WTC11 (cell line): ENCODE measurements around the gene HTATSF1. TPM values are rescaled to one million over a fixed set of nuclear protein-coding genes. Genes with fewer than 3 reads are reported as not detected.

Experiments
- ATAC-seq: fragments of 200-7000 bp; cut with Tn5 transposase; 2 replicates; pipeline ENCODE4 v1.10.0; 2021; ENCODE audit warnings: mild to moderate bottlenecking, moderate library complexity
- CTCF ChIA-PET: fragments of 300-600 bp; sonication (Branson Sonifier 250); formaldehyde crosslinking; loops from one replicate; lab custom pipeline; 2021; ENCODE audit warnings: antibody characterized with exemption; lab: Charles Lee
- POLR2A ChIA-PET: fragments of 350-600 bp; sonication (Branson Sonifier 250); formaldehyde crosslinking; loops from one replicate; lab custom pipeline; 2021; ENCODE audit warnings: antibody characterized with exemption; lab: Charles Lee
- DNase-seq: peaks from one replicate; pipeline ENCODE4 v3.0.0; 2021; ENCODE audit warnings: low spot score
- H3K27ac Mint-ChIP-seq: 2 replicates; pipeline ENCODE4 v1.8.0; 2021; ENCODE audit warnings: mixed read lengths
- H3K27me3 Mint-ChIP-seq: 2 replicates; pipeline ENCODE4 v1.8.0; 2021; ENCODE audit warnings: low read depth, mild to moderate bottlenecking, moderate library complexity, mixed read lengths
- H3K36me3 Mint-ChIP-seq: 2 replicates; pipeline ENCODE4 v1.8.0; 2021; ENCODE audit warnings: mixed read lengths
- H3K4me1 Mint-ChIP-seq: 2 replicates; pipeline ENCODE4 v1.8.0; 2022; ENCODE audit warnings: mixed read lengths
- H3K4me3 Mint-ChIP-seq: 2 replicates; pipeline ENCODE4 v1.8.0; 2021; ENCODE audit warnings: mild to moderate bottlenecking, moderate library complexity, mixed read lengths
- H3K9me3 Mint-ChIP-seq: 2 replicates; pipeline ENCODE4 v1.8.0; 2021; ENCODE audit warnings: mixed read lengths
- ARID4B ChIP-seq: sonication (generic); formaldehyde crosslinking; IDR thresholded peaks from 2 replicates; pipeline ENCODE4 v1.8.0; 2023; ENCODE audit warnings: missing genetic modification reagents, mild to moderate bottlenecking, borderline replicate concordance
- ATF6 ChIP-seq: sonication (generic); formaldehyde crosslinking; IDR thresholded peaks from 2 replicates; pipeline ENCODE4 v1.8.1; 2023; ENCODE audit warnings: mild to moderate bottlenecking, missing genetic modification reagents
- CDX4 ChIP-seq: fragments of 250-450 bp; sonication (Bioruptor Pico); IDR thresholded peaks from 2 replicates; pipeline ENCODE4 v1.9.0; 2021; ENCODE audit warnings: moderate library complexity, mild to moderate bottlenecking, inconsistent platforms, borderline replicate concordance
- E2F4 ChIP-seq: sonication (generic); formaldehyde crosslinking; IDR thresholded peaks from 2 replicates; pipeline ENCODE4 v1.8.1; 2022; ENCODE audit warnings: low read depth, mild to moderate bottlenecking, moderate library complexity, missing genetic modification reagents, borderline replicate concordance
- ELF4 ChIP-seq: sonication (generic); formaldehyde crosslinking; IDR thresholded peaks from 2 replicates; pipeline ENCODE4 v1.8.1; 2022; ENCODE audit warnings: low read depth, mild to moderate bottlenecking, moderate library complexity, missing genetic modification reagents
- EMX1 ChIP-seq: fragments of 250-450 bp; sonication (Bioruptor Pico); IDR thresholded peaks from 2 replicates; pipeline ENCODE4 v1.8.0; 2021; ENCODE audit warnings: mild to moderate bottlenecking
- FOXK1 ChIP-seq: sonication (generic); formaldehyde crosslinking; IDR thresholded peaks from 2 replicates; pipeline ENCODE4 v1.8.0; 2022; ENCODE audit warnings: mild to moderate bottlenecking, moderate library complexity, missing genetic modification reagents
- FOXP1 ChIP-seq: sonication (generic); formaldehyde crosslinking; IDR thresholded peaks from 2 replicates; pipeline ENCODE4 v1.8.0; 2022; ENCODE audit warnings: missing genetic modification reagents, mild to moderate bottlenecking, moderate library complexity, borderline replicate concordance
- GABPB1 ChIP-seq: sonication (generic); formaldehyde crosslinking; IDR thresholded peaks from 2 replicates; pipeline ENCODE4 v1.8.1; 2023; ENCODE audit warnings: mild to moderate bottlenecking, missing genetic modification reagents
- HMGA2 ChIP-seq: fragments of 250-450 bp; sonication (Bioruptor Pico); IDR thresholded peaks from 2 replicates; pipeline ENCODE4 v1.4.0; 2021; ENCODE audit warnings: mild to moderate bottlenecking, moderate library complexity
- HMGXB4 ChIP-seq: sonication (generic); formaldehyde crosslinking; IDR thresholded peaks from 2 replicates; pipeline ENCODE4 v1.8.1; 2023; ENCODE audit warnings: mild to moderate bottlenecking, moderate library complexity, missing genetic modification reagents
- NFE2L1 ChIP-seq: sonication (generic); formaldehyde crosslinking; IDR thresholded peaks from 2 replicates; pipeline ENCODE4 v1.8.1; 2023; ENCODE audit warnings: missing genetic modification reagents
- PRRX2 ChIP-seq: fragments of 250-450 bp; sonication (Bioruptor Pico); IDR thresholded peaks from 2 replicates; pipeline ENCODE4 v1.8.0; 2021; ENCODE audit warnings: mild to moderate bottlenecking
- STAT6 ChIP-seq: sonication (generic); formaldehyde crosslinking; conservative IDR thresholded peaks from 2 replicates; pipeline ENCODE4 v1.8.1; 2023; ENCODE audit warnings: mild to moderate bottlenecking, low read depth, missing genetic modification reagents, moderate library complexity
- TEAD4 ChIP-seq: sonication (generic); formaldehyde crosslinking; IDR thresholded peaks from 2 replicates; pipeline ENCODE4 v1.8.0; 2022; ENCODE audit warnings: mild to moderate bottlenecking, missing genetic modification reagents
- ZBTB21 ChIP-seq: sonication (generic); formaldehyde crosslinking; IDR thresholded peaks from 2 replicates; pipeline ENCODE4 v1.8.1; 2023; ENCODE audit warnings: mild to moderate bottlenecking, missing genetic modification reagents, borderline replicate concordance
- ZBTB43 ChIP-seq: sonication (generic); formaldehyde crosslinking; IDR thresholded peaks from 2 replicates; pipeline ENCODE4 v1.8.1; 2023; ENCODE audit warnings: mild to moderate bottlenecking, missing genetic modification reagents
- ZNF121 ChIP-seq: sonication (generic); formaldehyde crosslinking; IDR thresholded peaks from 2 replicates; pipeline ENCODE4 v1.8.0; 2023; ENCODE audit warnings: missing genetic modification reagents
- ZNF263 ChIP-seq: sonication (generic); formaldehyde crosslinking; IDR thresholded peaks from 2 replicates; pipeline ENCODE4 v1.8.1; 2022; ENCODE audit warnings: low read depth, mild to moderate bottlenecking, moderate library complexity, missing genetic modification reagents
- total RNA-seq: library from RNA; stranded (reverse); gene quantifications from 3 replicates; pipeline ENCODE4 v1.2.3, GENCODE V29; 2021

Gene HTATSF1
- total RNA-seq, 1 experiment from 2014 or later, result 44.6 TPM

GRCh38 chrX:136464589-136464988 is 32.8 kb upstream of the HTATSF1 start (continued):
- no peak for TF ChIP-seq ARID4B (CRISPR knock-in tag)
- no peak for TF ChIP-seq STAT6 (CRISPR knock-in tag)
- no peak for TF ChIP-seq FOXP1 (CRISPR knock-in tag)
- TF ChIP-seq EMX1, result no peak

GRCh38 chrX:136467303-136467702 is 30.1 kb upstream of the HTATSF1 start:
- TF ChIP-seq ATF6 (CRISPR knock-in tag) (no peak), NFE2L1 (CRISPR knock-in tag) (no peak), HMGXB4 (CRISPR knock-in tag) (no peak), HMGA2 (CRISPR knock-in tag) (no peak), PRRX2 (no peak), GABPB1 (CRISPR knock-in tag) (no peak), ZBTB43 (CRISPR knock-in tag) (no peak), ELF4 (CRISPR knock-in tag) (no peak), CDX4 (CRISPR knock-in tag) (no peak), E2F4 (no peak), TEAD4 (CRISPR knock-in tag) (no peak), FOXK1 (CRISPR knock-in tag) (no peak), ZNF263 (CRISPR knock-in tag) (no peak), ZNF121 (no peak), ZBTB21 (CRISPR knock-in tag) (no peak)
- DNase-seq (no peak), ATAC-seq (no peak)
- ChIA-PET CTCF (no interaction called here), POLR2A (no interaction called here)
- Mint-ChIP-seq H3K27ac (no peak overlapping the region), H3K4me3 (no peak overlapping the region), H3K9me3 (no peaks in the 10 kb centered on the region), H3K27me3 (no peaks in the 10 kb centered on the region), H3K4me1 (no peaks in the 10 kb centered on the region), H3K36me3 (no peaks in the 10 kb centered on the region)
